Breast epithelium (tissue), 3 donors: Measurements from ENCODE around the gene SLC12A7.

Experiments
- CTCF ChIP-seq, 3 donors: fragments of 450-650 bp; IDR thresholded peaks; one replicate each; pipeline ENCODE4 v1.5.1; 2016 to 2017; ENCODE audit warnings: antibody characterized with exemption in 3 of 3, mild to moderate bottlenecking in 3 of 3, moderate library complexity in 3 of 3
- POLR2A ChIP-seq: fragments of 450-650 bp; IDR thresholded peaks from one replicate; pipeline ENCODE4 v1.6.1; 2016; ENCODE audit warnings: antibody characterized with exemption, mild to moderate bottlenecking, moderate library complexity

DNA sequence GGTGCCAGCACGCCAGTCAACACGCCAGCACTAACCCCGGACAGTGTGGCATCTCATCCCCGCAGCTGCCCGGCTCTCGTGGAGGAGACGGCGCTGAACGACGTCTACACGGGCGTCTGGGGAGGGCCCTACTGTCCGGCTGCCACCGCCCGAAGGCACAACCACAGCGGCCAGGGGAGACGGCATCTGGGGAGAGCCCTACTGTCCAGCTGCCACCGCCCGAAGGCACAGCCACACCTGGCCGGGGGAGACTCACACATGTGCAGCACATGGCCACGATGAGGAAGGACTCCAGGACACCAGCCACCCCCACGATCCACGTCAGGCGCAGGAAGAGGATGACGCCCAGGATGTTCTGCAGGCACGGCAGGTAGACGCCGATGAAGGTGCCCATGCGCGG is 23.1 kb downstream of the SLC12A7 start:
- TF ChIP-seq CTCF (IDR thresholded peaks at IDR 0.05) = no peak
- no peak for TF ChIP-seq POLR2A
